Panc1 (cell line): ENCODE measurements around the gene WNT7B. TPM values are rescaled to one million over a fixed set of nuclear protein-coding genes. Genes with fewer than 3 reads are reported as not detected.

ENCODE experiments used
- ATAC-seq: fragments of 200-7000 bp; cut with Tn5 transposase; 2 replicates; pipeline ENCODE4 v1.9.1; 2020; ENCODE audit warnings: mild to moderate bottlenecking, moderate library complexity
- BruUV-seq: library from RNA; stranded (reverse); fragments of 400-500 nt; replicated peaks from 2 replicates; lab custom pipeline; 2021; lab: Mats Ljungman, UMichigan
- CTCF ChIA-PET: fragments of 300-600 bp; sonication (Branson Sonifier 250); formaldehyde crosslinking; loops from one replicate; lab custom pipeline; 2022; ENCODE audit warnings: antibody characterized with exemption; lab: Charles Lee
- POLR2A ChIA-PET: fragments of 300-600 bp; sonication (Branson Sonifier 250); formaldehyde crosslinking; loops from one replicate; lab custom pipeline; 2022; ENCODE audit warnings: antibody characterized with exemption; lab: Charles Lee
- DNase-seq: peaks from one replicate; pipeline ENCODE4 v3.0.0-alpha.2; 2010; ENCODE audit warnings: low read depth, low spot score
- H3K27ac ChIP-seq: 2 replicates; pipeline ENCODE4 v1.5.1; 2011; ENCODE audit warnings: mild to moderate bottlenecking, low read length, inconsistent platforms
- H3K27me3 ChIP-seq: fragments of 200-500 bp; sonication (Bioruptor generic); 2 replicates; pipeline ENCODE4 v1.6.0; 2014; ENCODE audit warnings: low read length, inconsistent platforms; ENCODE audit not compliant: control insufficient read depth, insufficient read depth
- H3K36me3 ChIP-seq: fragments of 200-500 bp; sonication (Bioruptor generic); 2 replicates; pipeline ENCODE4 v1.5.1; 2014; ENCODE audit warnings: inconsistent platforms, mild to moderate bottlenecking, low read length, moderate library complexity; ENCODE audit not compliant: control insufficient read depth, insufficient read depth
- H3K4me1 ChIP-seq: 2 replicates; pipeline ENCODE4 v1.5.1; 2011; ENCODE audit warnings: inconsistent platforms, mild to moderate bottlenecking, low read length, moderate library complexity; ENCODE audit not compliant: control insufficient read depth, insufficient read depth
- H3K4me3 ChIP-seq, 2 experiments: 2 replicates each; pipeline ENCODE4 v1.5.1; 2011 to 2012; ENCODE audit warnings: low read depth in 2 of 2, low read length in 2 of 2, mild to moderate bottlenecking in 2 of 2, inconsistent platforms in 1 of 2, moderate library complexity in 1 of 2
- H3K9me3 ChIP-seq: fragments of 200-500 bp; sonication (Bioruptor generic); 2 replicates; pipeline ENCODE4 v1.5.1; 2014; ENCODE audit warnings: low read depth, mild to moderate bottlenecking, inconsistent platforms, low read length, moderate library complexity; ENCODE audit not compliant: control insufficient read depth, insufficient read depth
- POLR2AphosphoS5 ChIP-seq: IDR thresholded peaks from 2 replicates; pipeline ENCODE4 v1.6.1; 2012; ENCODE audit warnings: mild to moderate bottlenecking, low read depth, low read length, moderate library complexity
- SIN3A ChIP-seq: IDR thresholded peaks from 2 replicates; pipeline ENCODE4 v1.6.1; 2012; ENCODE audit warnings: low read depth, mild to moderate bottlenecking, low read length, moderate library complexity, borderline replicate concordance; ENCODE audit not compliant: insufficient read depth
- TCF7L2 ChIP-seq: IDR thresholded peaks from 2 replicates; pipeline ENCODE4 v1.6.1; 2011; ENCODE audit warnings: mild to moderate bottlenecking, low read depth, low read length, inconsistent platforms
- in situ Hi-C: cut with HindIII; loops from 2 replicates; pipeline ENCODE4 v1.10.0; 2016; ENCODE audit warnings: low sequenced_read_pairs, low pct_unique_long_range_greater_than_20kb
- intact Hi-C: fragments of 100-400 bp; cut with micrococcal nuclease; formaldehyde crosslinking; loops from one replicate; pipeline ENCODE4 v1.10.0; 2022; ENCODE audit not compliant: unreplicated experiment
- total RNA-seq: library from RNA; stranded (reverse); gene quantifications from one replicate; pipeline ENCODE4 v1.2.1, GENCODE V29; 2021; ENCODE audit not compliant: unreplicated experiment
- TF ChIP-seq, protein P1 (sequence below): fragments of 450-650 bp; IDR thresholded peaks from 2 replicates; pipeline ENCODE4 v1.5.1; 2017; ENCODE audit warnings: mild to moderate bottlenecking
- TF ChIP-seq, protein P2 (sequence below), 2 experiments: IDR thresholded peaks; 2 replicates each; pipeline ENCODE4 v1.6.1; 2011 to 2012; ENCODE audit warnings: low read depth in 2 of 2, control low read depth in 1 of 2, low read length in 1 of 2, mild to moderate bottlenecking in 1 of 2, moderate library complexity in 1 of 2; ENCODE audit not compliant: insufficient read depth in 1 of 2

The WNT7B gene
- total RNA-seq, 1 experiment from 2014 or later, result 52.1 TPM

DNA sequence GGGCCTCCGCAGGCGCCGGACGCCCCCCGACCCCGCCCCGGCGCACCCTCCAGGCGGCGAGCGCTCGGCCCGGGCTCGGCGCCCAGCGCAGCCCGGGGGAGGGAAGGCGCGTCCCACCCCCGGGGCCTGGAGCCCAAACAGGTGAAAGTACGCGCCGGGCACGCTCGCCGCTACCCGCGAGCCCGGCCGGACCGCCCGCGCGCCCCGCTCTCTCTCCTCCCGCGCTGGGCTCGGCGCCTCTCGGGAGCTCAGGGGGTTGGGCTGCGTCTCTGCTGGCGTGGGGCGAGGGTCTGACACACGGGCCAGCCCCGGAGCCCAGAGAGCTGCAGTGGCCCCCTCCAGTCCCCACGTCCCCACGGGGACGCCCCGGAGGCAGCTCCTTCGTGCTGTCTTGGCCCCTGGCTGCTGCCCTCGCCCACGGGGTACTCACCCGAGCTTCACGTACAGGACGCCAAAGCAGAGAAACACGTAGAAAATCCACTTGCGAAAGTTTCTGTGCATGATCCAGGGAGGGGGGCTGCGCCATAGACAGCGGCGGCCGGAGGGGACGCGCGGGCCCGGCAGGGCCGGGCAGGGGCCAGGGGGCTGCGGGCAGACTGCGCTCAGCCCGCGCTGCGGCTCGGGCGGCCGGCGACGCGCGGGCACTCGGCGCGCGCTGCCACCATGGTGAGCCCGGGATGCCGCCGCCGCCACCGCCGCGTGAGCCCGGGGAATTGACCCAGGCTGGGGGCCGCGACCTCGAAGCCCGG is 534 bp downstream of the WNT7B start:
- Histone ChIP-seq H3K4me1 (peaks cover 30% of the 10 kb centered on the region), H3K36me3 (no peaks in the 10 kb centered on the region), H3K27me3 (no peaks in the 10 kb centered on the region), H3K9me3 (no peaks in the 10 kb centered on the region), H3K27ac (peak overlapping the region; percentile 77), H3K4me3 (peak overlapping the region; percentile 60 to 70)
- ChIA-PET CTCF (interaction anchor here (0.6 to 0.7 kb wide), 4 partner anchors 10 to 169 kb away, joined by 4 to 10 read pairs (median 6); no protein-coding TSS in a partner anchor), POLR2A (interaction anchor here (0.6 kb wide), 2 partner anchors 103 to 334 kb away, joined by 8 to 10 read pairs; no protein-coding TSS in a partner anchor)
- in situ Hi-C loops (no loop called here), intact Hi-C loops (no loop called here)
- TF ChIP-seq POLR2AphosphoS5 (no peak), SIN3A (no peak), TCF7L2 (no peak)
- BruUV-seq, result TSS peak; percentile 62
- ATAC-seq (no peak), DNase-seq (no peak)

DNA sequence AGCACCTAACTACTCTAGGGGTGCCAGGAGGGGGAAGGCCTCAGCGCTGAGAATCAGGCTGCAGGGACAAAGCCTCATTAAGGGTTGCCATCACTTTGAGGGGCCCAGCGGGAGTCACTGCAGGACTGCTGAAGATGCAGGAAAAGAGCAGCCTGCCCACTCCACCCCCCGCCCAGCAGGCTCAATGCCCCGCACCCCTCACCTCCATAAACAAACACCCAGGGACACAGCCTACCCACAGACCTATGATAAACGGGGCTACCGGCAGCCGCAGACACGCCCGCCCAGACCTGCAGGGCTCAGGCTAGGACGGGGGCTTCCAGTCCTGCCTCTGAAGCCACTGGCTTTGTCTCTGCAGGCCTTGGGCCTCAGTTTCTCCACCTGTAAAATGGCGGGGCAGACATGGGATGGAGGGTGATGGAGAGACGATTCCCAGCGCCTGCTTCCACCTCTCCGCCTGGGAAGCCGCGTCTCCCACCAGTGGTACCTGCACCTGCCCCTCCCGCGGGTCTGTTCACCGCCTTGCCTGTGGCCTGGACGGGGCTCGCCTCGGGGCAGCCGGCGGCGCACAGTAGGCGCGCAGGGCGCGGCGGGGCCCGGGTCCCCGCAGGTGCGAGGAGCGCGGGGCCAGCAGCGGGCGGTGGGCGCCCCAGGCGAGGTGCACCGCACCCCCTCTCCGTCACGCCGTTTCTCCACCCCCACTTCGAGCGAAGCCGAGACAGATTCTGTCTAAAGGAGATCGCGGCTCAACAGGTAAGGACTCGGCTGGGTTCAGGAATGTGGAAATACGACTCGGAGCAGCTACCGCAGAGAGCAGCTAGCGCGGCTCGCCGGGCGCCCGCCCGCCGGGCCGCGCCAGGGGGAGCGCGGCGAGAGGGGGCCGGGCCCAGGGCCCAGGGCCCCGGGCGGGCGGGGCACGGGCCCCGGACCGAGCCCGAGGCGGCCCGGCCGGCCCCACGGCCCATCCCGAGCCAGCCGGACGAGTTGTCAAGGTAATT is 1.5 kb downstream of the WNT7B start:
- BruUV-seq, result TSS peak; percentile 67
- intact Hi-C loops, result no loop called here
- Histone ChIP-seq H3K4me3 (peak overlapping the region; percentile 60 to 70), H3K36me3 (no peaks in the 10 kb centered on the region), H3K27me3 (no peaks in the 10 kb centered on the region), H3K27ac (peak overlapping the region; percentile 84), H3K9me3 (no peaks in the 10 kb centered on the region), H3K4me1 (peaks cover 35% of the 10 kb centered on the region)
- in situ Hi-C loops, result no loop called here
- ATAC-seq, result no peak
- ChIA-PET POLR2A (no interaction called here), CTCF (interaction anchor here (0.7 to 1.3 kb wide), 2 partner anchors 53 to 113 kb away, joined by 3 to 4 read pairs; no protein-coding TSS in a partner anchor)
- DNase-seq, result no peak
- TF ChIP-seq SIN3A (no peak), TCF7L2 (no peak), POLR2AphosphoS5 (no peak)
- TF ChIP-seq, protein P1, sequence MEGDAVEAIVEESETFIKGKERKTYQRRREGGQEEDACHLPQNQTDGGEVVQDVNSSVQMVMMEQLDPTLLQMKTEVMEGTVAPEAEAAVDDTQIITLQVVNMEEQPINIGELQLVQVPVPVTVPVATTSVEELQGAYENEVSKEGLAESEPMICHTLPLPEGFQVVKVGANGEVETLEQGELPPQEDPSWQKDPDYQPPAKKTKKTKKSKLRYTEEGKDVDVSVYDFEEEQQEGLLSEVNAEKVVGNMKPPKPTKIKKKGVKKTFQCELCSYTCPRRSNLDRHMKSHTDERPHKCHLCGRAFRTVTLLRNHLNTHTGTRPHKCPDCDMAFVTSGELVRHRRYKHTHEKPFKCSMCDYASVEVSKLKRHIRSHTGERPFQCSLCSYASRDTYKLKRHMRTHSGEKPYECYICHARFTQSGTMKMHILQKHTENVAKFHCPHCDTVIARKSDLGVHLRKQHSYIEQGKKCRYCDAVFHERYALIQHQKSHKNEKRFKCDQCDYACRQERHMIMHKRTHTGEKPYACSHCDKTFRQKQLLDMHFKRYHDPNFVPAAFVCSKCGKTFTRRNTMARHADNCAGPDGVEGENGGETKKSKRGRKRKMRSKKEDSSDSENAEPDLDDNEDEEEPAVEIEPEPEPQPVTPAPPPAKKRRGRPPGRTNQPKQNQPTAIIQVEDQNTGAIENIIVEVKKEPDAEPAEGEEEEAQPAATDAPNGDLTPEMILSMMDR, result no peak
- TF ChIP-seq, protein P2, sequence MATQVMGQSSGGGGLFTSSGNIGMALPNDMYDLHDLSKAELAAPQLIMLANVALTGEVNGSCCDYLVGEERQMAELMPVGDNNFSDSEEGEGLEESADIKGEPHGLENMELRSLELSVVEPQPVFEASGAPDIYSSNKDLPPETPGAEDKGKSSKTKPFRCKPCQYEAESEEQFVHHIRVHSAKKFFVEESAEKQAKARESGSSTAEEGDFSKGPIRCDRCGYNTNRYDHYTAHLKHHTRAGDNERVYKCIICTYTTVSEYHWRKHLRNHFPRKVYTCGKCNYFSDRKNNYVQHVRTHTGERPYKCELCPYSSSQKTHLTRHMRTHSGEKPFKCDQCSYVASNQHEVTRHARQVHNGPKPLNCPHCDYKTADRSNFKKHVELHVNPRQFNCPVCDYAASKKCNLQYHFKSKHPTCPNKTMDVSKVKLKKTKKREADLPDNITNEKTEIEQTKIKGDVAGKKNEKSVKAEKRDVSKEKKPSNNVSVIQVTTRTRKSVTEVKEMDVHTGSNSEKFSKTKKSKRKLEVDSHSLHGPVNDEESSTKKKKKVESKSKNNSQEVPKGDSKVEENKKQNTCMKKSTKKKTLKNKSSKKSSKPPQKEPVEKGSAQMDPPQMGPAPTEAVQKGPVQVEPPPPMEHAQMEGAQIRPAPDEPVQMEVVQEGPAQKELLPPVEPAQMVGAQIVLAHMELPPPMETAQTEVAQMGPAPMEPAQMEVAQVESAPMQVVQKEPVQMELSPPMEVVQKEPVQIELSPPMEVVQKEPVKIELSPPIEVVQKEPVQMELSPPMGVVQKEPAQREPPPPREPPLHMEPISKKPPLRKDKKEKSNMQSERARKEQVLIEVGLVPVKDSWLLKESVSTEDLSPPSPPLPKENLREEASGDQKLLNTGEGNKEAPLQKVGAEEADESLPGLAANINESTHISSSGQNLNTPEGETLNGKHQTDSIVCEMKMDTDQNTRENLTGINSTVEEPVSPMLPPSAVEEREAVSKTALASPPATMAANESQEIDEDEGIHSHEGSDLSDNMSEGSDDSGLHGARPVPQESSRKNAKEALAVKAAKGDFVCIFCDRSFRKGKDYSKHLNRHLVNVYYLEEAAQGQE (IDR thresholded peaks at IDR 0.05; ENCODE audit: insufficient read depth in 1 of 2, low read depth in 2 of 2, low read length in 1 of 2), result no peak
